Liver (tissue), 3 donors: ENCODE data around the gene STC2.

Experiments used
- CTCF ChIP-seq: fragments of 150-350 bp; IDR thresholded peaks from 2 replicates; pipeline ENCODE4 v1.5.1; 2017; ENCODE audit warnings: improper control_type of control experiment, low read depth, low read length; ENCODE audit not compliant: missing input control
- TAF1 ChIP-seq: conservative IDR thresholded peaks from 2 replicates; pipeline ENCODE4 v1.6.1; 2016; ENCODE audit warnings: antibody characterized with exemption, mild to moderate bottlenecking
- YY1 ChIP-seq: IDR thresholded peaks from 2 replicates; pipeline ENCODE4 v1.6.1; 2016; ENCODE audit warnings: antibody characterized with exemption, mild to moderate bottlenecking
- donor health status: healthy.
- donor health status: healthy.

DNA sequence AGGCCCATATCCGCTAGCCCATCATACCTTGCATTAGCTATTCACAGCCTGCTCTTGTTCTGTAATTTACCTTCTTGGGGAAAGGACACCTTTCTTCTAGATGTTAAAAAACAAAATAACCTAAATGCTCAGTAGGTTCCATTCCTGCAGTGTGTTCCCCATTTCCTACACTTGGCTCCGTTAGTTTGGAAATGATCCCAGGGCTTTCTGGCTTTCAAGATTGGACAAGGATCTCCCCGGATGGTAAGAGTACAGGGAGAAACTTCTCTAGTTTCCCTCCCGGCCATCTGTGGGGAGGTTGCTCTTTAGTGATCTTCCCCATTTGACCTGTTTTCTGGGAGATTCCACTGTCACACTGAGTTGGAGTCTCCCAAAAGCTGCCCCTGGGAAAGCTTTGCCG, 27.3 kb upstream of the STC2 start:
- no peak for TF ChIP-seq YY1
- TF ChIP-seq TAF1 = no peak
- no peak for TF ChIP-seq CTCF
